HepG2 (cell line): ENCODE data around the gene VWCE. TPM values are rescaled to one million over a fixed set of nuclear protein-coding genes. Genes with fewer than 3 reads are reported as not detected.
A peak's percentile ranks its signal among the peaks of the same experiment; 100 is the strongest.

Experiments used
- GFI1 ChIP-seq: sonication (generic); formaldehyde crosslinking; IDR thresholded peaks from 2 replicates; pipeline ENCODE4 v1.5.0; 2020; ENCODE audit warnings: missing genetic modification reagents, mild to moderate bottlenecking, borderline replicate concordance
- MATR3 ChIP-seq: sonication (generic); formaldehyde crosslinking; IDR thresholded peaks from 2 replicates; pipeline ENCODE4 v1.4.0; 2020; ENCODE audit warnings: missing genetic modification reagents
- PCBP2 ChIP-seq: fragments of 200-400 bp; formaldehyde crosslinking; optimal IDR thresholded peaks from 2 replicates; pipeline ENCODE3; 2018; ENCODE audit warnings: low read length, low read depth; ENCODE audit not compliant: poor library complexity, severe bottlenecking
- RFX5 ChIP-seq: IDR thresholded peaks from 2 replicates; pipeline ENCODE4 v1.6.1; 2011; ENCODE audit warnings: low read depth, low read length, improper control_type of control experiment
- SIN3A ChIP-seq: IDR thresholded peaks from 2 replicates; pipeline ENCODE4 v1.6.1; 2011; ENCODE audit warnings: low read depth, mild to moderate bottlenecking, control low read depth, low read length, borderline replicate concordance
- TEAD3 ChIP-seq: optimal IDR thresholded peaks from 2 replicates; pipeline ENCODE3; 2016; ENCODE audit warnings: borderline replicate concordance
- TOPORS ChIP-seq: sonication (generic); formaldehyde crosslinking; IDR thresholded peaks from 2 replicates; pipeline ENCODE4 v1.8.0; 2023; ENCODE audit warnings: mild to moderate bottlenecking, missing genetic modification reagents
- ZIK1 ChIP-seq: sonication (generic); formaldehyde crosslinking; IDR thresholded peaks from 2 replicates; pipeline ENCODE4 v1.5.0; 2020; ENCODE audit warnings: mild to moderate bottlenecking, low read depth, missing genetic modification reagents, borderline replicate concordance
- ZNF616 ChIP-seq: sonication (generic); formaldehyde crosslinking; IDR thresholded peaks from 2 replicates; pipeline ENCODE4 v1.5.0; 2020; ENCODE audit warnings: low read depth, mild to moderate bottlenecking, missing genetic modification reagents
- ZNF678 ChIP-seq: sonication (generic); formaldehyde crosslinking; IDR thresholded peaks from 2 replicates; pipeline ENCODE4 v1.4.0; 2020; ENCODE audit warnings: mild to moderate bottlenecking, missing genetic modification reagents
- polyA plus RNA-seq, 8 experiments: library from polyadenylated mRNA; depleted of rRNA in 3 of 8; stranded (reverse) in 7 of 8; unstranded in 1 of 8; fragments of >200 nt; fragmentation: Illumina TruSeq in 4 of 8; extraction: Trizol in 4 of 8; gene quantifications; 2 replicates each; pipeline versions ENCODE4 v1.2.1 to v1.2.3, GENCODE V29; 2011 to 2016; ENCODE audit warnings: low read depth in 4 of 8, missing spikeins in 1 of 8, mixed read lengths in 1 of 8; ENCODE audit not compliant: insufficient read depth in 1 of 8
- total RNA-seq, 5 experiments: library from RNA; depleted of rRNA; stranded (reverse); fragments of >200 nt; fragmentation: Illumina TruSeq; extraction: Trizol; gene quantifications; 2 replicates each; pipeline ENCODE4 v1.2.3, GENCODE V29; 2016; ENCODE audit warnings: low read depth in 1 of 5
- TF ChIP-seq, protein P1 (sequence below): sonication (generic); formaldehyde crosslinking; IDR thresholded peaks from 2 replicates; pipeline ENCODE4 v1.5.0; 2020; ENCODE audit warnings: mild to moderate bottlenecking, missing genetic modification reagents
- TF ChIP-seq, protein P2 (sequence below): sonication (generic); formaldehyde crosslinking; IDR thresholded peaks from 2 replicates; pipeline ENCODE4 v1.8.1; 2023; ENCODE audit warnings: mild to moderate bottlenecking, inconsistent platforms, moderate library complexity, missing genetic modification reagents, borderline replicate concordance
- TF ChIP-seq, protein P3 (sequence below), 2 experiments: fragments of 450-650 bp in 1 of 2; sonication (generic) in 1 of 2; formaldehyde crosslinking in 1 of 2; IDR thresholded peaks; 2 replicates each; pipeline versions ENCODE4 v1.6.1 to v1.8.0; 2016 to 2022; ENCODE audit warnings: antibody characterized with exemption in 1 of 2, mild to moderate bottlenecking in 1 of 2, missing genetic modification reagents in 1 of 2
- TF ChIP-seq, protein P4 (sequence below): sonication (generic); formaldehyde crosslinking; IDR thresholded peaks from 2 replicates; pipeline ENCODE4 v1.4.0; 2020; ENCODE audit warnings: missing genetic modification reagents, borderline replicate concordance

The VWCE gene
- total and polyA plus RNA-seq, 2 of the 13 experiments (the other 11 are each of a cell fraction or from before 2014, with no cell fraction given): 27.6 to 58.3 TPM

DNA sequence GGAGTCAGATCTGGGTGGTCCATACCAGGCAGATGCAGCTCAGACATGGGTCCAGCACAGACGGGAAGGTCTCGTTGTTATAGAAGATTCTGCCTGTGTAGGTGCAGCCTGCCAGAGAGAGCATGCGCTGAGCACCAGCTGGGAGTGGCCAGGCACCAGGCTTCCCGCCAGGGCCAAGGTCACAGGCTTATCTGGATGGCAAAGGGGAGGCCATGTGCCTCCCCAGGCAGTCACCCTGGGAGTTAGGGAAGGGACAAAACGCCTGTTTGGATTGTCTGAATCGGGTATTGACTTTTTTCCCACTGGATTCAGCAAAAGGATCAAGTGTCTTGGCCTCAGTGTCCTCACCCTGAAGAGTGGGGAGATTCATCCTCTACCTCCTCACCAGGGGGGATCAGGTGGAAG lies 27.7 kb downstream of the VWCE start (continued):
- TF ChIP-seq, protein P1, sequence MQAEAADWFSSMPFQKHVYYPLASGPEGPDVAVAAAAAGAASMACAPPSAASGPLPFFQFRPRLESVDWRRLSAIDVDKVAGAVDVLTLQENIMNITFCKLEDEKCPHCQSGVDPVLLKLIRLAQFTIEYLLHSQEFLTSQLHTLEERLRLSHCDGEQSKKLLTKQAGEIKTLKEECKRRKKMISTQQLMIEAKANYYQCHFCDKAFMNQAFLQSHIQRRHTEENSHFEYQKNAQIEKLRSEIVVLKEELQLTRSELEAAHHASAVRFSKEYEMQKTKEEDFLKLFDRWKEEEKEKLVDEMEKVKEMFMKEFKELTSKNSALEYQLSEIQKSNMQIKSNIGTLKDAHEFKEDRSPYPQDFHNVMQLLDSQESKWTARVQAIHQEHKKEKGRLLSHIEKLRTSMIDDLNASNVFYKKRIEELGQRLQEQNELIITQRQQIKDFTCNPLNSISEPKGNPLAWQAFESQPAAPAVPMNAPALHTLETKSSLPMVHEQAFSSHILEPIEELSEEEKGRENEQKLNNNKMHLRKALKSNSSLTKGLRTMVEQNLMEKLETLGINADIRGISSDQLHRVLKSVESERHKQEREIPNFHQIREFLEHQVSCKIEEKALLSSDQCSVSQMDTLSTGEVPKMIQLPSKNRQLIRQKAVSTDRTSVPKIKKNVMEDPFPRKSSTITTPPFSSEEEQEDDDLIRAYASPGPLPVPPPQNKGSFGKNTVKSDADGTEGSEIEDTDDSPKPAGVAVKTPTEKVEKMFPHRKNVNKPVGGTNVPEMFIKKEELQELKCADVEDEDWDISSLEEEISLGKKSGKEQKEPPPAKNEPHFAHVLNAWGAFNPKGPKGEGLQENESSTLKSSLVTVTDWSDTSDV: no peak
- TF ChIP-seq TEAD3 (CRISPR knock-in tag) (no peak), ZNF678 (CRISPR knock-in tag) (no peak), ZIK1 (no peak), GFI1 (CRISPR knock-in tag) (no peak), MATR3 (CRISPR knock-in tag) (no peak), RFX5 (no peak), ZNF616 (CRISPR knock-in tag) (no peak), SIN3A (no peak), PCBP2 (no peak), TOPORS (CRISPR knock-in tag) (no peak)
- TF ChIP-seq, protein P2, sequence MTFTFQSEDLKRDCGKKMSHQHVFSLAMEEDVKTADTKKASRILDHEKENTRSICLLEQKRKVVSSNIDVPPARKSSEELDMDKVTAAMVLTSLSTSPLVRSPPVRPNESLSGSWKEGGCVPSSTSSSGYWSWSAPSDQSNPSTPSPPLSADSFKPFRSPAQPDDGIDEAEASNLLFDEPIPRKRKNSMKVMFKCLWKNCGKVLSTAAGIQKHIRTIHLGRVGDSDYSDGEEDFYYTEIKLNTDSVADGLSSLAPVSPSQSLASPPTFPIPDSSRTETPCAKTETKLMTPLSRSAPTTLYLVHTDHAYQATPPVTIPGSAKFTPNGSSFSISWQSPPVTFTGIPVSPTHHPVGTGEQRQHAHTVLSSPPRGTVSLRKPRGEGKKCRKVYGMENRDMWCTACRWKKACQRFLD (CRISPR knock-in tag): 0 out of 2 replicates have a peak, but pooled peaks have one; percentile 36
- TF ChIP-seq, protein P3, sequence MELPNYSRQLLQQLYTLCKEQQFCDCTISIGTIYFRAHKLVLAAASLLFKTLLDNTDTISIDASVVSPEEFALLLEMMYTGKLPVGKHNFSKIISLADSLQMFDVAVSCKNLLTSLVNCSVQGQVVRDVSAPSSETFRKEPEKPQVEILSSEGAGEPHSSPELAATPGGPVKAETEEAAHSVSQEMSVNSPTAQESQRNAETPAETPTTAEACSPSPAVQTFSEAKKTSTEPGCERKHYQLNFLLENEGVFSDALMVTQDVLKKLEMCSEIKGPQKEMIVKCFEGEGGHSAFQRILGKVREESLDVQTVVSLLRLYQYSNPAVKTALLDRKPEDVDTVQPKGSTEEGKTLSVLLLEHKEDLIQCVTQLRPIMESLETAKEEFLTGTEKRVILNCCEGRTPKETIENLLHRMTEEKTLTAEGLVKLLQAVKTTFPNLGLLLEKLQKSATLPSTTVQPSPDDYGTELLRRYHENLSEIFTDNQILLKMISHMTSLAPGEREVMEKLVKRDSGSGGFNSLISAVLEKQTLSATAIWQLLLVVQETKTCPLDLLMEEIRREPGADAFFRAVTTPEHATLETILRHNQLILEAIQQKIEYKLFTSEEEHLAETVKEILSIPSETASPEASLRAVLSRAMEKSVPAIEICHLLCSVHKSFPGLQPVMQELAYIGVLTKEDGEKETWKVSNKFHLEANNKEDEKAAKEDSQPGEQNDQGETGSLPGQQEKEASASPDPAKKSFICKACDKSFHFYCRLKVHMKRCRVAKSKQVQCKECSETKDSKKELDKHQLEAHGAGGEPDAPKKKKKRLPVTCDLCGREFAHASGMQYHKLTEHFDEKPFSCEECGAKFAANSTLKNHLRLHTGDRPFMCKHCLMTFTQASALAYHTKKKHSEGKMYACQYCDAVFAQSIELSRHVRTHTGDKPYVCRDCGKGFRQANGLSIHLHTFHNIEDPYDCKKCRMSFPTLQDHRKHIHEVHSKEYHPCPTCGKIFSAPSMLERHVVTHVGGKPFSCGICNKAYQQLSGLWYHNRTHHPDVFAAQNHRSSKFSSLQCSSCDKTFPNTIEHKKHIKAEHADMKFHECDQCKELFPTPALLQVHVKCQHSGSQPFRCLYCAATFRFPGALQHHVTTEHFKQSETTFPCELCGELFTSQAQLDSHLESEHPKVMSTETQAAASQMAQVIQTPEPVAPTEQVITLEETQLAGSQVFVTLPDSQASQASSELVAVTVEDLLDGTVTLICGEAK (IDR thresholded peaks at IDR 0.05): no peak
- TF ChIP-seq, protein P3 (CRISPR knock-in tag; IDR thresholded peaks at IDR 0.05): peak; percentile 21; the same call in 1 of the 2 replicates
- TF ChIP-seq, protein P4, sequence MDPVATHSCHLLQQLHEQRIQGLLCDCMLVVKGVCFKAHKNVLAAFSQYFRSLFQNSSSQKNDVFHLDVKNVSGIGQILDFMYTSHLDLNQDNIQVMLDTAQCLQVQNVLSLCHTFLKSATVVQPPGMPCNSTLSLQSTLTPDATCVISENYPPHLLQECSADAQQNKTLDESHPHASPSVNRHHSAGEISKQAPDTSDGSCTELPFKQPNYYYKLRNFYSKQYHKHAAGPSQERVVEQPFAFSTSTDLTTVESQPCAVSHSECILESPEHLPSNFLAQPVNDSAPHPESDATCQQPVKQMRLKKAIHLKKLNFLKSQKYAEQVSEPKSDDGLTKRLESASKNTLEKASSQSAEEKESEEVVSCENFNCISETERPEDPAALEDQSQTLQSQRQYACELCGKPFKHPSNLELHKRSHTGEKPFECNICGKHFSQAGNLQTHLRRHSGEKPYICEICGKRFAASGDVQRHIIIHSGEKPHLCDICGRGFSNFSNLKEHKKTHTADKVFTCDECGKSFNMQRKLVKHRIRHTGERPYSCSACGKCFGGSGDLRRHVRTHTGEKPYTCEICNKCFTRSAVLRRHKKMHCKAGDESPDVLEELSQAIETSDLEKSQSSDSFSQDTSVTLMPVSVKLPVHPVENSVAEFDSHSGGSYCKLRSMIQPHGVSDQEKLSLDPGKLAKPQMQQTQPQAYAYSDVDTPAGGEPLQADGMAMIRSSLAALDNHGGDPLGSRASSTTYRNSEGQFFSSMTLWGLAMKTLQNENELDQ (CRISPR knock-in tag): no peak
